AG09309 (cell line): ENCODE measurements around the gene SCD5.
"Not testable (repeated sequence)": the region's sequence is repeated elsewhere in the genome, so short reads cannot be mapped to it uniquely, and the experiment has no call there.

ENCODE experiments used
- DNase-seq: peaks from one replicate; pipeline ENCODE4 v3.0.0-alpha.2; 2010; ENCODE audit warnings: low read depth
- H3K4me3 ChIP-seq: 2 replicates; pipeline ENCODE4 v1.5.1; 2011; ENCODE audit warnings: mild to moderate bottlenecking, low read depth, low read length, moderate library complexity; ENCODE audit not compliant: control insufficient read depth
- TF ChIP-seq, protein P1 (sequence below): IDR thresholded peaks from 2 replicates; pipeline ENCODE4 v1.5.1; 2011; ENCODE audit warnings: mild to moderate bottlenecking, low read depth, low read length, inconsistent platforms; ENCODE audit not compliant: insufficient read depth, control insufficient read depth; ENCODE audit errors: missing control alignments

The SCD5 gene

DNA sequence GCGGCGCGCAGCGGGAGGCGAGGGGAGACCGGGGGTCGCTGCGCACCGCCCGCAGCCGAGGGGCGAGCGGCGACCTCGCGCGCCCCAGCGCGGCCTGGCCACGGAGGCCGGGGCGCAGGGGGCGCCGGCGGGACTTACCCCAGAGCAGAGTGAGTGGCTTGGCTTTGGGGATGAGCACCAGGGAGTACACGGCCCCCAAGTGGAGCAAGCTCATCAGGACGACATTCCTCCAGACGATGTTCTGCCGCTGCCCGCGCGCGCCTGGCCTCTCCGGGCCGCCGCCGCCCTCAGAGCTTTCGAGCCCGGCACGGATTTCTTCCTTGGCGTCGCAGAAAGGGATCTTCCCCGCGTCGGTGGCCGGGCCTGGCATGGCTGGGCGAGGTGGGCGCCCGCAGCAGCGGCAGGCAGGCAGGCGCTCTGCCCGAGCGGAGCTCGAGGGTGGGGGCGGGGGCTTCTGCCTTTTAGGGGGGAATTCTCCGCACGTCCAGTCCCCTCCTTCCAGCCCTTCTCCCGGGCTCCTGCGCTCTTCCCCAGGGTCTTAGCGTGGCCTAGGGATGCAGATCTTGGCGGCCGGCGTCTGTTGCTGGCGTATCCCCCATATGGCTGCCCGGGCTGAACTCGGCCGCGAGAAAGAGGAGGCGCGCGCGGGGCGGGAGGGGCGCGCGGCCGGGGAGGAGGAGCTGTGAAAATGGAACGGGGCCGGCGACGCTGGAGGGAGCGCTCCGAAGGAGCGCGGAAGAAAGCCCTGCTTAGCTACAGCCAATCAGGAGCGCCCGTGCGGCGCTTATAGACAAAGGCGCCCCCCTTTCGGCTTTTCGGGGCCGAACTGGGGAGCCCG lies at the start of gene SCD5:
Gene SCD5, minus strand, starts transcription at position 629 of the 838 bp plus-strand sequence. Its CDS starts 259 bp downstream, at position 370.
- peak within 1 kb of the TSS; percentile 80 for H3K4me3 ChIP-seq
- no peak for DNase-seq
- TF ChIP-seq, protein P1, sequence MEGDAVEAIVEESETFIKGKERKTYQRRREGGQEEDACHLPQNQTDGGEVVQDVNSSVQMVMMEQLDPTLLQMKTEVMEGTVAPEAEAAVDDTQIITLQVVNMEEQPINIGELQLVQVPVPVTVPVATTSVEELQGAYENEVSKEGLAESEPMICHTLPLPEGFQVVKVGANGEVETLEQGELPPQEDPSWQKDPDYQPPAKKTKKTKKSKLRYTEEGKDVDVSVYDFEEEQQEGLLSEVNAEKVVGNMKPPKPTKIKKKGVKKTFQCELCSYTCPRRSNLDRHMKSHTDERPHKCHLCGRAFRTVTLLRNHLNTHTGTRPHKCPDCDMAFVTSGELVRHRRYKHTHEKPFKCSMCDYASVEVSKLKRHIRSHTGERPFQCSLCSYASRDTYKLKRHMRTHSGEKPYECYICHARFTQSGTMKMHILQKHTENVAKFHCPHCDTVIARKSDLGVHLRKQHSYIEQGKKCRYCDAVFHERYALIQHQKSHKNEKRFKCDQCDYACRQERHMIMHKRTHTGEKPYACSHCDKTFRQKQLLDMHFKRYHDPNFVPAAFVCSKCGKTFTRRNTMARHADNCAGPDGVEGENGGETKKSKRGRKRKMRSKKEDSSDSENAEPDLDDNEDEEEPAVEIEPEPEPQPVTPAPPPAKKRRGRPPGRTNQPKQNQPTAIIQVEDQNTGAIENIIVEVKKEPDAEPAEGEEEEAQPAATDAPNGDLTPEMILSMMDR, result no peak

DNA sequence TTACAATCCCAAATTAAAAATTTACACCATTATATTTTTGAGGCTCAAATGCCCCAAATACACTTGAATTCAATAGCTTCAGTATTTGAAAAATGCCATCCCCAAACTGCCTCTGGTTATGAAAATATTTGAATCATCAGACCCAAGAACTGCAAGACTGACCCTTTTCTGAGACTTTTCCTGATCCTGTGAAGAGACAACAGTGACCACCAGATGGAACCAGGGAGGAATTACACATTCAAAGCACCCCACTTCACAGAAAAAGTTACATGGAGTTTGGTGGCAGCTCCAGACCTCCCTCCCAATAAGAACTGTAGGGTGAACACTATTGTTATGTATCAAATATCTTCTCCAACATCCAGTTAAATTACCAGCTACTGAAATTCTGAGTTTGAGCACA lies 44.0 kb upstream of the SCD5 start:
- TF ChIP-seq, protein P1, result peak; percentile 41
- DNase-seq, result no peak
- no peak overlapping the region for H3K4me3 ChIP-seq

DNA sequence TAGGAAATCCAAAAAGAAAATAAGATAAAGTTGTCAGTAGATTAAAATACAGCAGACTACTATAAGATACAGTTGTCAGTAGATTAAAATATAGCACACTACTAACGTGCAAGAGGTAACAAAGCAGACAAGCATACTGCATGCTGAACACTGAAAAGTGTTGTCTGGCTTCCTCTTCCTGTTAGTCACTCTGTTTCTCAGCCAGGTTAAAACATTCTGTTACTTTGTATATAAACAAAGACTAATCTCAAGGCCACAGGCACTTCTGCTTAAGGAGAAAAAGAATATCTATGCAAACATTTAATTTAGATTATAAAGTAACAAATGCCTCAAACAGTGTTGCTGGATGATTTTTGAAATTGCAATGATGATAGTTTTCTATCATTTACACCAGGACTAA lies 41.0 kb upstream of the SCD5 start:
- no peak for DNase-seq
- TF ChIP-seq, protein P1, result no peak
- H3K4me3 ChIP-seq, result no peak overlapping the region

DNA sequence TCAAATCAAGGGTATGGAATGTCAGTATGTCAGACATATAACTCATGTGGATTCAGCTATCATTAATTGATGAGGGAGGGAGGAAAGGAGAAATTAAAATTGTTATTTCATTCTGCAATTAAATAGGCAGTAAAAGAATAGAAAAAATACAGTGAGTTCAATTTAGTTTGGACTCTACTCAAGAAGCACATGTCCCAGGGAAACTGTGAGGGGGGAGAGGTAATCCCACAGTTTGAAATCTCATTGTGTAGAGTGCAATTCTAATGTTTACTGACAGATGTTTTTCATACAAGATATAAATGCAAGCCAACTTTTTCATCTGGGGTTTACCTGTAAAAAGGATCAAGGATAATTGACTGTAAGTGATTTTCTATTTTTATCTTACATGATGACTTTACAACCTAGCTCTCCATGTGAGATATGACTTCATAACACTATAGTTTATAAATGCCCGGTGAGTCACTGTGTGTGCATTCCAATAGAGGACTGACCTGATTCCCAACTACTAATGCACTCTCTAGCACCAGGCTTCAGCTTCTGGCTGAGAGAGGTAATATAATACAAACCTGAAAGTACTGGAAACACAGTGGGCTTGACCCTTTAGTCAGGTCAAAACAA lies 35.2 kb upstream of the SCD5 start:
- H3K4me3 ChIP-seq, result no peak overlapping the region
- peak; percentile 31 for DNase-seq
- TF ChIP-seq, protein P1, result peak; percentile 18

DNA sequence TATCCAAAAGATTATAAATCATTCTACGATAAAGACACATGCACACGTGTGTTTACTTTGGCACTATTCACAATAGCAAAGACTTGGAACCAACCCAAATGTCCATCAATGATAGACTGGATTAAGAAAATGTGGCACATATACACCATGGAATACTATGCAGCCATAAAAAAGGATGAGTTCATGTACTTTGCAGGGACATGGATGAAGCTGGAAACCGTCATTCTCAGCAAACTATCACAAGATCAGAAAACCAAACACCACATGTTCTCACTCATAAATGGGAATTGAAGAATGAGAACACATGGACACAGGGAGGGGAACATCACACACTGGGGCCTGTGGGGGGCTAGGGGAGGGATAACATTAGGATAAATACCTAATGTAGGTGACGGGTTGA lies 34.5 kb upstream of the SCD5 start:
- H3K4me3 ChIP-seq, DNase-seq: not testable (repeated sequence)

DNA sequence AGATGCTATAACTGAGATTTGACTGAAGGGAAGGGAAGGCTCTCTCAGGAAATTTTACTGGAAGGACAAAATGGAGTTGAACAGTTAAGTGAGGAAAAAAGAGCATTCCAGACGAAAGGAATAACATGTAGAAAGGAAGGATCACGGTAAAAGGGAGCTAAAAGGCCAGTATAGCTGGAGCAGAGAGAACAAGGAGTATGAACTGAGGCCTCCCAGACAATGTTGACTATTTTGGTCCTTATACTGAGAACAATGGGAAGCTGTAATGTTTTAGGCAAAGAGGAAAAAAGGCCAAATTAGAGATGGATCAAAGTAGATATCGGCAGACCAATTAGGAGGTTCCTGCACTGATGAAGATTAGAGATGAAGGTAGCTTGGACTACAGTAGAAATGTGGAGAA lies 26.8 kb upstream of the SCD5 start:
- no peak overlapping the region for H3K4me3 ChIP-seq
- TF ChIP-seq, protein P1, result no peak
- DNase-seq, result no peak

DNA sequence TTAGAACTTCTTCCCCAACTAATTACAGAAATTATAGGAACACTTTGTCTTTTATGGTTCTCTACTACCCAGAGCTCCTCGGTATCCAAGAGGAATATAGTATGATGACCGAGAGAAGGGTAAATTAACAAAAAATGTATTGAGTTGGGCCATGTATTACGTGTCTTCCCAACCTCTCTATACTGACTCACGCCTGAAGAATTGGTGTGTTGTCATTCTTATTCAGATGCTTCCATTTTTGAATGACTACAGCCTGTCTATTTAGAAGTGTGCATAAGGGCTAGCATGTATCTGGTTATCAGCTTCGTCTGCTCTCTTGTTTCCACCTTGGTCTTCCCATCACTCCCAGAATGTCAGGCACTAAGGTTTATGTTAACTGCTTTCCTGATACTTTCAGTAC lies 24.5 kb upstream of the SCD5 start:
- no peak overlapping the region for H3K4me3 ChIP-seq
- no peak for DNase-seq
- TF ChIP-seq, protein P1, result no peak
